ENCODE data around the gene HDGFL2.

DNA sequence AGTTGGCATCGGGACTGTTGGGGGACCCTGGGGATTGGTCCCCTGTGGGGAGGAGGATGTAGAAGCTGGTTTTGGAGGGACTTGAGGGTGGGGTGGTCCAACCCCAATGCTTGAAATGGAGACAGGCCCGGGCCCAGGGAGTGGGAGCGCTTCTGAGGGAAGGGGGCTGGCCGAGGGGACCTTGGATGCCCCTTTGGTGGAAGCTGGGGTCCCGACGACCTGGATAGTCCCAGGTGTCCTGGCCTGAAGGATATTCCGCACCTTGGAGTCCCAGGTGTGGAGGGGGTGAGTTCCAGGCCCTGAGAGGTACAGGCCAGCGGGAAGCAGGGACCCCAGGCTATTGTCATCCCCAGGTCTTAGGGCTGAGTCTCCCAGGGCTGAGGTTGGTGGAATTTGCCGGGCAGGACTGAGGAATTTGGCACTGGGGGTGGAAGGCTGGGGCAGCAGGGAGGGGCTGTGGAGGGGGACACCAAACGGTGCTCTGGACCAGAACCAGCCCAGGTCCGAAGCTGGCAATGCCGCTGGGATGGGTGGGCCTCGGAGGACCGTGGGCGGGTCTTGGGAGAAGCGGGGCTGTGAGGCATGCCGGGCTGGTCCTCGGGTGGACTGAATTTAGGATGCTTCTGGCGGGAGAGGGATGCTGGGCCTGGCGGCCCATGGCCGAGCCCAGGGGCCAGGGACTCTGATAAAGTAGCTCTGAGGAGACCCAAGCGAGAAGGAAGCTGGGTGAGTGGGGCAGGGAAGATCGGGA is 1.8 kb downstream of the HDGFL2 start:
- TF ChIP-seq, protein P1, sequence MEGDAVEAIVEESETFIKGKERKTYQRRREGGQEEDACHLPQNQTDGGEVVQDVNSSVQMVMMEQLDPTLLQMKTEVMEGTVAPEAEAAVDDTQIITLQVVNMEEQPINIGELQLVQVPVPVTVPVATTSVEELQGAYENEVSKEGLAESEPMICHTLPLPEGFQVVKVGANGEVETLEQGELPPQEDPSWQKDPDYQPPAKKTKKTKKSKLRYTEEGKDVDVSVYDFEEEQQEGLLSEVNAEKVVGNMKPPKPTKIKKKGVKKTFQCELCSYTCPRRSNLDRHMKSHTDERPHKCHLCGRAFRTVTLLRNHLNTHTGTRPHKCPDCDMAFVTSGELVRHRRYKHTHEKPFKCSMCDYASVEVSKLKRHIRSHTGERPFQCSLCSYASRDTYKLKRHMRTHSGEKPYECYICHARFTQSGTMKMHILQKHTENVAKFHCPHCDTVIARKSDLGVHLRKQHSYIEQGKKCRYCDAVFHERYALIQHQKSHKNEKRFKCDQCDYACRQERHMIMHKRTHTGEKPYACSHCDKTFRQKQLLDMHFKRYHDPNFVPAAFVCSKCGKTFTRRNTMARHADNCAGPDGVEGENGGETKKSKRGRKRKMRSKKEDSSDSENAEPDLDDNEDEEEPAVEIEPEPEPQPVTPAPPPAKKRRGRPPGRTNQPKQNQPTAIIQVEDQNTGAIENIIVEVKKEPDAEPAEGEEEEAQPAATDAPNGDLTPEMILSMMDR (conservative IDR thresholded peaks at IDR 0.05 in 1 of 2, IDR thresholded peaks at IDR 0.05 in 1 of 2; ENCODE audit: low read depth in 1 of 2, low read length in 2 of 2): no peak
- no peak for TF ChIP-seq EZH2 (IDR thresholded peaks at IDR 0.05; ENCODE audit: low read length, missing control alignments)
